Endothelial cell of umbilical vein (primary cell): Measurements from ENCODE around the gene MRGPRG. TPM values are rescaled to one million over a fixed set of nuclear protein-coding genes. Genes with fewer than 3 reads are reported as not detected.

Source experiments
- BruUV-seq: library from RNA; stranded (reverse); fragments of 400-500 nt; replicated peaks from 2 replicates; lab custom pipeline; 2021; lab: Mats Ljungman, UMichigan
- CTCF ChIA-PET: fragments of 300-600, 350-600 bp; sonication (Branson Sonifier 250); formaldehyde crosslinking; loops from one replicate; lab custom pipeline; 2021; ENCODE audit warnings: antibody characterized with exemption, inconsistent platforms; lab: Charles Lee
- POLR2A ChIA-PET: fragments of 300-600, 350-600 bp; sonication (Branson Sonifier 250); formaldehyde crosslinking; loops from one replicate; lab custom pipeline; 2021; ENCODE audit warnings: antibody characterized with exemption, inconsistent platforms; lab: Charles Lee
- DNase-seq: peaks from one replicate; pipeline ENCODE4 v3.0.0-alpha.2; 2011; ENCODE audit warnings: low read depth, low spot score
- FAIRE-seq: peaks from 2 replicates; lab custom pipeline; 2011; peaks lifted over from hg19 to GRCh38; lab: Jason Lieb, UNC
- H2AFZ ChIP-seq: 2 replicates; pipeline ENCODE4 v1.6.0; 2012; ENCODE audit warnings: low read depth, low read length, control low read depth, inconsistent platforms
- H3K27ac ChIP-seq: 2 replicates; pipeline ENCODE4 v1.5.1; 2011; ENCODE audit warnings: low read depth, mild to moderate bottlenecking, control low read depth, low read length, moderate library complexity; ENCODE audit not compliant: insufficient read depth
- H3K27me3 ChIP-seq, 2 experiments: 2 replicates each; pipeline versions ENCODE4 v1.6.0 to v1.6.1; 2011; ENCODE audit warnings: low read length in 2 of 2, mixed read lengths in 1 of 2; ENCODE audit not compliant: control insufficient read depth in 2 of 2, insufficient read depth in 2 of 2
- H3K36me3 ChIP-seq, 2 experiments: 2 replicates in 1 of 2; 3 replicates in 1 of 2; pipeline ENCODE4 v1.5.1; 2011; ENCODE audit warnings: low read length in 2 of 2, mild to moderate bottlenecking in 1 of 2, moderate library complexity in 1 of 2; ENCODE audit not compliant: control insufficient read depth in 2 of 2, insufficient read depth in 2 of 2; ENCODE audit errors: extremely low read depth in 1 of 2
- H3K4me1 ChIP-seq: 3 replicates; pipeline ENCODE4 v1.5.1; 2011; ENCODE audit warnings: mild to moderate bottlenecking, low read length; ENCODE audit not compliant: control insufficient read depth, insufficient read depth; ENCODE audit errors: extremely low read depth
- H3K4me2 ChIP-seq: 2 replicates; pipeline ENCODE4 v1.6.1; 2011; ENCODE audit warnings: low read length, control low read depth, mixed read lengths; ENCODE audit not compliant: insufficient read depth
- H3K4me3 ChIP-seq, 3 experiments: fragments of 200-600 bp in 1 of 3; sonication (generic), shearing (Covaris generic) in 1 of 3; replicated peaks in 1 of 3; 2 replicates each; pipeline ENCODE4 v1.5.1; 2011 to 2016; ENCODE audit warnings: control low read depth in 3 of 3, low read length in 3 of 3, mild to moderate bottlenecking in 2 of 3, inconsistent platforms in 1 of 3, low read depth in 1 of 3, moderate library complexity in 1 of 3; ENCODE audit not compliant: insufficient read depth in 1 of 3
- H3K79me2 ChIP-seq: 2 replicates; pipeline ENCODE4 v1.6.0; 2012; ENCODE audit warnings: low read length, inconsistent platforms; ENCODE audit not compliant: control insufficient read depth, insufficient read depth
- H3K9ac ChIP-seq: replicated peaks from 2 replicates; pipeline ENCODE3; 2011; ENCODE audit warnings: low read length, control low read depth; ENCODE audit not compliant: insufficient read depth; ENCODE audit errors: extremely low read depth
- H3K9me1 ChIP-seq: replicated peaks from 3 replicates; pipeline ENCODE4 v1.6.0; 2011; ENCODE audit warnings: mild to moderate bottlenecking, low read length; ENCODE audit not compliant: control insufficient read depth, insufficient read depth; ENCODE audit errors: extremely low read depth
- H3K9me3 ChIP-seq: replicated peaks from 2 replicates; pipeline ENCODE4 v1.5.1; 2012; ENCODE audit warnings: low read length, inconsistent platforms; ENCODE audit not compliant: control insufficient read depth, insufficient read depth
- H4K20me1 ChIP-seq: replicated peaks from 2 replicates; pipeline ENCODE3; 2011; ENCODE audit warnings: mild to moderate bottlenecking, low read length; ENCODE audit not compliant: control insufficient read depth, insufficient read depth; ENCODE audit errors: extremely low read depth
- CTCF ChIP-seq, 2 donors: IDR thresholded peaks; 1 replicate in 1 of 2; 2 replicates in 1 of 2; pipeline ENCODE4 v1.5.1; 2011; ENCODE audit warnings: low read length in 2 of 2, mild to moderate bottlenecking in 2 of 2, moderate library complexity in 2 of 2, control low read depth in 1 of 2, inconsistent platforms in 1 of 2, low read depth in 1 of 2; ENCODE audit not compliant: insufficient read depth in 1 of 2; ENCODE audit errors: extremely low read depth in 1 of 2
- EZH2 ChIP-seq: IDR thresholded peaks from 2 replicates; pipeline ENCODE4 v1.6.1; 2012; ENCODE audit warnings: borderline replicate concordance, low read depth, mild to moderate bottlenecking, moderate library complexity, low read length, inconsistent platforms; ENCODE audit not compliant: severe bottlenecking
- FOS ChIP-seq: IDR thresholded peaks from 2 replicates; pipeline ENCODE4 v1.6.1; 2011; ENCODE audit warnings: mild to moderate bottlenecking, low read length, moderate library complexity, borderline replicate concordance; ENCODE audit not compliant: insufficient read depth
- GATA2 ChIP-seq: IDR thresholded peaks from 2 replicates; pipeline ENCODE4 v1.7.0; 2011; ENCODE audit warnings: low read depth, mild to moderate bottlenecking, moderate library complexity, mixed read lengths, low read length; ENCODE audit not compliant: insufficient read length, insufficient read depth
- JUN ChIP-seq: IDR thresholded peaks from 2 replicates; pipeline ENCODE4 v1.6.1; 2011; ENCODE audit warnings: borderline replicate concordance, low read depth; ENCODE audit not compliant: insufficient read length, insufficient read depth
- MAX ChIP-seq: IDR thresholded peaks from 2 replicates; pipeline ENCODE4 v1.6.1; 2011; ENCODE audit not compliant: insufficient read depth, insufficient read length
- MYC ChIP-seq: IDR thresholded peaks from one replicate; pipeline ENCODE4 v1.6.1; 2011; ENCODE audit warnings: mild to moderate bottlenecking, low read depth, low read length
- POLR2A ChIP-seq: IDR thresholded peaks from 2 replicates; pipeline ENCODE4 v1.6.1; 2012; ENCODE audit warnings: low read depth, mild to moderate bottlenecking, control low read depth, low read length
- POLR2AphosphoS5 ChIP-seq: IDR thresholded peaks from 2 replicates; pipeline ENCODE4 v1.6.1; 2012; ENCODE audit warnings: low read depth, mild to moderate bottlenecking, control low read depth, low read length, moderate library complexity; ENCODE audit not compliant: insufficient read depth
- dilution Hi-C: fragments of 300-500 bp; cut with MboI; formaldehyde crosslinking; loops from one replicate; pipeline ENCODE4 v1.15.0; 2019; ENCODE audit warnings: low sequenced_read_pairs; ENCODE audit not compliant: extremely low pct_ligation_motif_present
- intact Hi-C: fragments of 100-400 bp; cut with micrococcal nuclease; formaldehyde crosslinking; loops from one replicate; pipeline ENCODE4 v1.10.0; 2022
- polyA plus RNA-seq, 4 experiments: library from polyadenylated mRNA; depleted of rRNA in 3 of 4; stranded (reverse) in 3 of 4; unstranded in 1 of 4; fragments of >200 nt; gene quantifications; 2 replicates each; pipeline versions ENCODE4 v1.2.1 to v1.2.3, GENCODE V29; 2011 to 2012; ENCODE audit warnings: missing spikeins in 1 of 4
- total RNA-seq: library from RNA; stranded (reverse); gene quantifications from 2 replicates; pipeline ENCODE4 v1.2.3, GENCODE V29; 2021

MRGPRG gene
- total and polyA plus RNA-seq, 2 donors (not counting 3 experiments of a cell fraction or from before 2014, with no cell fraction given), result not detected

GRCh38 chr11:3220521-3221407, 2.2 kb upstream of the MRGPRG start:
- H3K9me3 ChIP-seq, result no peaks in the 10 kb centered on the region
- H3K4me3 ChIP-seq, result no peak overlapping the region
- dilution Hi-C loops, result no loop called here
- H3K27ac ChIP-seq, result no peak overlapping the region
- intact Hi-C loops, result no loop called here
- H4K20me1 ChIP-seq, result no peaks in the 10 kb centered on the region
- no peaks in the 10 kb centered on the region for H3K4me1 ChIP-seq
- no peaks in the 10 kb centered on the region for H3K27me3 ChIP-seq
- no peak overlapping the region for H3K4me2 ChIP-seq
- H2AFZ ChIP-seq, result no peak overlapping the region
- no peaks in the 10 kb centered on the region for H3K9me1 ChIP-seq
- no peak for FAIRE-seq
- no peak overlapping the region for H3K9ac ChIP-seq
- no peak for DNase-seq
- H3K36me3 ChIP-seq, result no peaks in the 10 kb centered on the region
- no peaks in the 10 kb centered on the region for H3K79me2 ChIP-seq
- ChIA-PET POLR2A (no interaction called here), CTCF (interaction anchor here (1.3 to 2.8 kb wide), 2 partner anchors 129 to 188 kb away, joined by 3 to 13 read pairs; no protein-coding TSS in a partner anchor)
- BruUV-seq, result no TSS peak
- no peak for TF ChIP-seq EZH2
- TF ChIP-seq POLR2AphosphoS5, result no peak
- TF ChIP-seq MAX, result no peak
- TF ChIP-seq MYC, result no peak
- TF ChIP-seq FOS, result no peak
- TF ChIP-seq GATA2, result no peak
- TF ChIP-seq CTCF (IDR thresholded peaks at IDR 0.05; ENCODE audit: extremely low read depth in 1 of 2, insufficient read depth in 1 of 2, low read depth in 1 of 2, low read length in 2 of 2), result no peak
- TF ChIP-seq POLR2A, result no peak
- no peak for TF ChIP-seq JUN
